Activated CD8-positive, alpha-beta memory T cell treated with anti-CD3 and anti-CD28 coated beads for 24 hours (primary cell): ENCODE data around the gene SPEM3.
A peak's percentile ranks its signal among the peaks of the same experiment; 100 is the strongest.

Experiments
- DNase-seq: peaks from one replicate; pipeline ENCODE4 v3.0.0-alpha.2; 2020

The SPEM3 gene

DNA sequence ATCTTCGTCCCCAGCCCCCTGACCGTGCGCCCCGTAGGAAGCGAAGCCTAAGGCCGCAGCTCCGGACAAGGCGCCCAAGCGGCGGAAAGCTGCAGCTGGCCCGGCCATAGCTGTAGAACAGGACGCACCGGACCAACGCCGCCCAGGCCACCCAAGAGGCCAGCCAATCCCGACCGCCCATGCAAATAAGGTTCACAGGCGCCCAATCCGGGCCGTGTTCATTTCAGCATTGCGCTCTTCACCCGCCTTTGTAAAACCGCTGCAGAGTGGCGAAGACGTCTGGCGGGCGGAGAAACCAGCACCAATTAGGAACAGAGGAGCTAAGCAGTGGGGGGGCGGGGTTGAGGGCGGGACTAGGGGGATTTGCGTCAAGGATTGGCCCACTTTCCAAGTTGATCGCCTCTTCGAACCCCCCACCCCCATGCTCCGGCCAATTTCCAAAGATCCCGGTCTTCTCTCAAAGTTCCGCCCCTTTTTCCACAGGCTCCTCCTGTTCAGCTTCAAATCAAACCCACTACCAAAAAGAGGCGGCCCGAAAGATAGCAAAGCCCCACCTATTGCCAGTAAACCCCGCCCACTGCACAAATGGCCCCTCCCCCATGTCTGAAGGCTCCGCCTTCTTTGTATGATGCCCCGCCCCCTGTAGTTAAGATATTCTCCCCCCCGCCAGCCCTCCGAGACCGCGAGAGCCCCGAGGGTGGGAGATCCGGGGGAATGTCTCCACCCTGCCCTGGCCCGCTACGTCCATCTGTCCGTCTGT is 24.5 kb upstream of the SPEM3 start, which contains the start of gene TMEM256:
Gene TMEM256 (minus strand): TSS at position 121 of the 760 bp plus-strand sequence. CDS start 13 bp downstream, at position 108.
- DNase-seq, result peak; percentile 96

DNA sequence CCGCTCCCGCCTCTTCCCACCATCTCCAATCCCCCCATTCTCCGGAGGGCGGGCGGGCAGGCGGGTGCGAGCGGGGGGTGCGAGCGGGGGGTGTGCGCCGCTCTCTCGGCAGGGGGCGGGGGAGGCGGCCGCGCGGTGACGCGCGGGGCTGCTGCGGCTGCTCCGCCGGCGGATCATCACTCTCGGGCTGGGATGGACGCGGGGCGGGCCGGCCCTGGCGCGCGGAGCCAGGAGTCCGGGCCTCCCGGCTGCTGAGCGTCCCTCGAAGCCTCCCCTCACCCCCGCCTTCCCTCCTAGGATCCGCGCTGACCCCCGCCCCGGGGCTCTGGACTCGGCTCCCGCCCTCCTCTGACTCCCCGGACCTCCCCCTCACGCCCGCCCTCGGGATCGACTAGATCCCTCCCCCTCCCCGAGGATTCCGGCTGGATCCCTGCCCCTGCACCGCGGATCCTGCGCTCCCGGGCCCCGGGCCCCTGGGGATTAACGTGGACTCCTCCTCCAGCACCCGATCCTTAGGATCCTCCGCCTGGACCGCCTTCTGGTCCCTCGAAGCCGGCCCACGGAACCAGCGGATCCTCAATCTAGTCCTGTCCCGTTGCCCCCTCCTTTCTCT is 23.8 kb upstream of the SPEM3 start:
- DNase-seq, result no peak

GRCh38 chr17:7405350-7406234 is 23.1 kb upstream of the SPEM3 start:
- no peak for DNase-seq

DNA sequence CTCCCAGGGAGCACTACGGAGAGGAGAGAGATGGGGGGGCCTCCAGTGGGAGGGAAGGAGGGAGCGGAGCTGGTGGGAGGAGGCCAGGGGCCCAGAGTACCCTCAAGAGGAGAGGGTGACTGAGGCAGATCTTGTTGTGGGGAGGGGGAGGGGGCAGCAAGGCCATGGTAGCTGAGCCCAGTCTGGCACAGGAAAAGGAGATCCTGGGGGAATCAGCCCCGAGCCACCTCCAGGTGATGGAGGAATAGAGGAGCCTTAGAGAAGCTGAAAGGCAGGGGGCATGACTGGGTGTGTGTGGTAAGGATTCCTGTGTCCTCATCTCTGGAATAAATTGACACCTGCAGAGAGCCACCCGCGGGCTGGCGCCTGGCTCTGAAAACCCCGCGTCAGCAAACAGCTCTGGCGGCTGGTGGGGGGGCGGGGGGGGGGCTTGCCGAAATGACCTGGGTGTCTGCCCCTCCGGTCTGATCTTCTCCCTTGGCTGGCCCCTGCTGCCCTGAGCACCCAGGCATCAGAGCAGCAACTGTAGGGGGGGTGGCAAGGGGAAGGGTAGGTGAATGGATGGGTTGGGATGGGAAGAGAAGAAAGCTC is 22.3 kb upstream of the SPEM3 start:
- DNase-seq, result no peak

DNA sequence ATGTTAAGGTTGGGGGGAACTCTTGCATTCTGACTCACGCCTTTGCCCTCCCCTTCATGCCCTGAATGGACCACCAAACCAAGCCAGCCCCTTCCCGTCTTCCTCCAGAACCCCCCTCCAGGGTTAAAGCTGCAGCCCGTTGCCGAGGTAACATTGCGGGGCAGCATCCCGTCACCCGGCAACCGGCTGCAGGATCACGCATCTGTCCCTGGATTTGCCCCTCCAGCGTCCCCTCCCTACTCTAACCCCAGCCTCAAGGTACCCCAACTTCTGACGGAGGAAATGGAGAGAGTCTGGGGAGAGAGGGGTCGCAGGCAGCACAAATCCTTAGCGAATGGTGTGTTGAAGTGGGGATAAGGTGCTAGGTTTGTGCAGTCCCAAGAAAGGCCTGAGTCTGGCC is 21.6 kb upstream of the SPEM3 start:
- no peak for DNase-seq

GRCh38 chr17:7407485-7408251 is 21.0 kb upstream of the SPEM3 start, which contains the start of gene NLGN2:
Gene NLGN2 (plus strand): TSS chr17:7407845. CDS start chr17:7408256, 411 bp downstream.
- DNase-seq, result no peak

DNA sequence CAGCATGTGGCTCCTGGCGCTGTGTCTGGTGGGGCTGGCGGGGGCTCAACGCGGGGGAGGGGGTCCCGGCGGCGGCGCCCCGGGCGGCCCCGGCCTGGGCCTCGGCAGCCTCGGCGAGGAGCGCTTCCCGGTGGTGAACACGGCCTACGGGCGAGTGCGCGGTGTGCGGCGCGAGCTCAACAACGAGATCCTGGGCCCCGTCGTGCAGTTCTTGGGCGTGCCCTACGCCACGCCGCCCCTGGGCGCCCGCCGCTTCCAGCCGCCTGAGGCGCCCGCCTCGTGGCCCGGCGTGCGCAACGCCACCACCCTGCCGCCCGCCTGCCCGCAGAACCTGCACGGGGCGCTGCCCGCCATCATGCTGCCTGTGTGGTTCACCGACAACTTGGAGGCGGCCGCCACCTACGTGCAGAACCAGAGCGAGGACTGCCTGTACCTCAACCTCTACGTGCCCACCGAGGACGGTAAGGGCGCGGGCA is 20.4 kb upstream of the SPEM3 start:
- DNase-seq, result peak; percentile 72

- no peak for DNase-seq
These were observed 19.8 kb upstream of the SPEM3 start for GRCh38 chr17:7408863-7409262.

DNA sequence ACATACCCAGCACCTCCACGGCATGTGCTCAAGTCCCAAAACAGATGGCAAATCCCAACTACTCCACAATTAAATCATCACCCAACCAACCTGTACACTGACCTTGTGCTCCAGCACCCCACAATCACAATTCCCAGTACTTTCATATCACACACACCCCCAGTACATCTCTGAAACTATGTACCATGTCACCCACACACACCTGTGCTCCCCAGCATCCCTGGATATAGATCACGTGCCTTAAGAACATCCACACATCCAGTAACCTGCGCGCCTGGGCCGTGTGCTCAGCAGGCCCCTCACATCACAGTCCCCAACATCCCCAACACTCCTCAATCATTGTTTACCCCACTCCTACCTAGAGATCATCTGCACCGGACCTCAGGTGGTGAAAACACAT is 18.9 kb upstream of the SPEM3 start:
- DNase-seq, result no peak

DNA sequence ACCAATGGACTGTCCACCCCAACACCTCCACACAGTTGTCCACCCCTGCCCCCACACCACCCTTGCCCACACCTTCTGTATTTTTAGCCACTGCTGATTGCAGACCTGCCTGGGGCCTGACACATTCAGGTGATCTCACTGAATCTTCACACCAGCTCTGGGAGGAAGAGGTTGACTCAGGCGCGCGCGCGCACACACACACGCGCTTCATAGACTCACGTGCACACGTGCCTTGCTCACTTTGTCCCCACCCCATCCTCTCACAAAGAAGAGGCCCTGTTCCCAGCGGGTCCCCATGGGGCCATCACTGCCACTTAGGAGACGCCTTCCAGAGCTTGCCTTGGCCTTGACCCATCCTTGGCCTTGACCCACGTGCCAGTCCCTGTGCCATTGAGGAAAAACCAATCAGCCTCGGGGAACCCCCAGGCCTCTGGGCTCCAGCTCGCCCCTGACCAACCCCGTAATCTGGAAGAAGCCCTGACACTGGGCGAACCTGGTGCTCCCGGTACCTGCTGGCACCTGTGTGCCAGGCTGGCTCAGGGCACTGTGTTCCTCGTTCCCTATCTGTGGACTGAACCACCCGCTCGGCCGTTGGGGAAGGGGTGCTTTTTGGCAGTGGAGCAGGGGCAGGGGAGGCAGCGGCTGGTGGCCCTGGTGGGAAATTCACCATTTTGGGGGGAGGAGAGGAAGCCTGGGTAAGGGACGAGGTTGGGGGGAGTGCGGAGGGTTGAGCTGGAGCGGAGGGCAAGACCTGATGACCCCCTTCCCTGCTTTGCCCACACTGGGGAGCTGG is 17.8 kb upstream of the SPEM3 start:
- no peak for DNase-seq

DNA sequence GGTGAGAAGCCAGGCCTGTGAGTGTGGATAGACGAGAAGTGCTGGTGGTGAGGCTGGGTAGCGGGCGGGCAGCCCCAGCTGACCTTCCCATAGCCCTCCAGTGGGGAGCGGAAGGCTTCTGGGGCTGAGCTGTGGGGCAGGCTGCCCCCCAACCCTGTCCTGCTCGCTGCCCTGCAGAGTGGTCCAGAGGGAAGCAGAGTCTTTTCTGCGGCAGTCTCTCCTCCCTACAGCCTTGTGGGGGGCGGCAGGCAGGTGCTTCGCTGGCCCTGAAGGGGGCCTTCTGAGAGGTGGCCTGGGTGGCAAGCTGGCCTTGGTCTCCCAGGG is 17.3 kb upstream of the SPEM3 start:
- no peak for DNase-seq

- no peak for DNase-seq
These were observed 15.2 kb upstream of the SPEM3 start for GRCh38 chr17:7413346-7413985.

GRCh38 chr17:7414837-7415236 is 13.8 kb upstream of the SPEM3 start:
- DNase-seq, result no peak

GRCh38 chr17:7415784-7416183 is 12.9 kb upstream of the SPEM3 start:
- no peak for DNase-seq

DNA sequence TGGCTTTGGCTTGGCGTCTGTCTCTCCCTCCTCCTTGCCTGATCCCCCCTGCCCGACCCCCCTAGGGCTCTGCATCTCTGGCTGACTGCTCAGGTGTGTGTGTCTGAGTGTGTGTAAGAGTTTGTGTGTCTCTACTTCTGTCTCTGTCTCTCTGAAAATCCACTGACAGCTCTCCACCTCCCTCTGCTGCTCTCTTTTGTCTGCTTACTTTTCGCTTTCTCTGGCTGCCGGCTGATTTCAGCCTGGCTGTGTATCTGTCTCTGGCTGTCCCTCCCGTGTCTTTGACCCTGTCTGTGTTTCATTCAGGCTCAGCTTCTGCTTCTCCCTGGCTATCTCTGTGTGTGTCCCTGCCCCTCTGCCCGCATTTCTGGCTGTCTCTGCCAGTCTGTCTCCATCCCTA is 12.3 kb upstream of the SPEM3 start:
- no peak for DNase-seq

GRCh38 chr17:7417056-7417655 is 11.5 kb upstream of the SPEM3 start:
- no peak for DNase-seq

DNA sequence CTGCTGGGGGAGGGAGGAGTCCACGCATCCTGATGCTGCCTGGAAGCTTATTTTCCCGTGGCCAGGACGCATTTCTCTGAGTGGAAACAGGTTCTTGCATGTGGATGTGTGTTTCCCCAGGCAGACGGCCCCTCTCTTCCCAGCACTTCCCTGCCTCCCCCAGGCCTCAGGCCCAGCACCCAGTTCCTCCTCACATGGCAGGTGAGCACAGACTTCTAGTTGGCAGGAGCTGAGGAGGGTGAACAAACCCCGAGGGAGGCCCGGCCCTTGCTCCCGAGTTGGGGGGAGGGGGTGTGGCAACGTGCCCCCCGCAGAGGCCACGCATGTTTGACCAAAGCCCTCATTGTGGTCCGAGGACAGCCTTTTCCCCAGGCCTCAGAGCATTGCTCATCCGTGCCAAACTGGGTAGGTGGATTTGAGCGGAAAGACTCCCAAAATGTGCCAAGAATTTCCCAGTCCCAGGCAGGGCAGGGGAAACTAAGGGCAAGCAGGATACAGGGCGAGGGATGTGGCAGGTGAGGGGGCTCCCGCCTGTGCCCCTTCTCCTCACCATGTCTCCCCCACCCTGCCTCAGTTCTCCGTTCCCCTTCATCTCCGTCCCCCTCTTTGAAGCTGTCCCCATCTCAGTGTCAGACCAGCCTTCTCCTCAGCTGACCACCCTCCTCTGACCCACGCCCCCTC is 10.0 kb upstream of the SPEM3 start:
- no peak for DNase-seq

GRCh38 chr17:7419819-7420610 is 8.6 kb upstream of the SPEM3 start, which contains the start of gene SPEM1:
Gene SPEM1 (plus strand): TSS chr17:7420324. CDS start chr17:7420385, 61 bp downstream.
- DNase-seq, result no peak

GRCh38 chr17:7421186-7421585 is 7.5 kb upstream of the SPEM3 start:
- no peak for DNase-seq
